HuH-7 (cell line): ENCODE results near the gene SLIT2.

Source experiments
- DNase-seq: peaks from one replicate; pipeline ENCODE4 v3.0.0; 2011; ENCODE audit warnings: low spot score

SLIT2 gene

DNA sequence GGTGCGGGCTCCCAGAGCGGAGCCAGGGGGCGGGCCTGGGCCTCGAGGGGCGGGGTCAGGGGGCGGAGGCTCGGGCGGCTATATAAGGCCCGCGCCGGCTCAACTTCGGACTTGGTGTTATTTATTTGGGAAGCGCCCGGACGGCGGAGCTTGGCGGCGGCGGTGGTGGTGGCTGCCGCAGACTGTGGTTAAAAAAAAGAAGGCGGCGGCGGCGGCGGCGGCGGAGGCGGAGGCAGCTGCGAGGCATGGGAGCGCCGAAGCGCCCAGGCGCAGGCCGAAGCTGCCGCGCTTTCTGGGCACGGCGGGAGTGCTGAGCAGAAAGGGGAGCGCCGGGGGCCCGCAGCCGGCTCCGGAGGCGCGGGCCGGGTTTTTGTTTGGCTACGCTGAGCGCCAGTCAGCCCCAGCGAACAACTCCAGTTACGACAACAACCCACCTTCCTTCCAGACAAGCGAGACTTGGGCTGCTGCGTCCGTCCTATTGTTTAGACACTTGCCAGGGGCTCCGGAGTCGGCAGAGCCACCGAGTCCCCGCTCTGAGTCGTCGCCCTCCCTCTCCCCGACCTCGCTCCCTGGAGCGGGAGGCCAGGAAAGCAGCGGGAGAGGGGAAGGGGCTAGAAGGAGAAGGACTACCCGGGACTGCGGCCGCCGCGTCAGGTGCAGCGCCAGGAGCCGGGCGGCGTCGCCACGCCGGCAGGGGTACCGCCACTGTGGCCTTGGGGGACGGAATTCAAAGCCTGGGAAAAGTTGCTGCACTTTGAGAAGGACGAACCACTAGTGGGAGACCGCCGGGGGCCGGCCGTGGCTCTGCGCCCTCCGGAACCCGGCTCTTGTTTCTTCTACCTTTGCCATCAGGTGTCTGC, at the start of gene SLIT2:
Gene SLIT2, plus strand, starts transcription at position 110 of the 860 bp plus-strand sequence. CDS start 1,911 bp downstream, outside the sequence.
- DNase-seq: peak; percentile 98

- no peak for DNase-seq
Measured at GRCh38 chr4:20203508-20203907, 48.2 kb upstream of the SLIT2 start.

DNA sequence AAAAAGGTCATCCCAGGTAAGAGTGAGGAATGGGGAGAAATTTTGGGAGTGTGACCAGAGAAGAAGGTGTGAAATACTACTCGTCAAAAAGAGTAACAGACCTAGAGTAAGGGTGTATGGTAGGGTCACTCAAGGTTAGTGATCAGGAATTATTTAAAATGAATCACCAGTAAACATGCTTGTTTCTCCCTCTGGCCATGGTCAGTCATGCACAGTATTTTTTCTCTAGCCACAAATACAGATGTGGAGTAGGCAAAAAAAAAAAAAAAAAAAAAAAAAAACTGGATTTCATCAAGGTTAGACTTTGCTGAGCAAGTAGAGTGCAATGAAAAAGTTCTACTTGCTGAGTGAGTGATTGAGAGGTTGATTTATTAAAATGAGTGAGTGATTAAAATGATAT, 34.2 kb upstream of the SLIT2 start:
- no peak for DNase-seq

GRCh38 chr4:20217951-20218350, 33.8 kb upstream of the SLIT2 start:
- DNase-seq: no peak

- DNase-seq: no peak
Measured at GRCh38 chr4:20219521-20219920, 32.2 kb upstream of the SLIT2 start.

- DNase-seq: no peak
Measured at GRCh38 chr4:20237894-20238537, 13.7 kb upstream of the SLIT2 start.

GRCh38 chr4:20248155-20248558, 3.5 kb upstream of the SLIT2 start:
- DNase-seq: no peak

DNA sequence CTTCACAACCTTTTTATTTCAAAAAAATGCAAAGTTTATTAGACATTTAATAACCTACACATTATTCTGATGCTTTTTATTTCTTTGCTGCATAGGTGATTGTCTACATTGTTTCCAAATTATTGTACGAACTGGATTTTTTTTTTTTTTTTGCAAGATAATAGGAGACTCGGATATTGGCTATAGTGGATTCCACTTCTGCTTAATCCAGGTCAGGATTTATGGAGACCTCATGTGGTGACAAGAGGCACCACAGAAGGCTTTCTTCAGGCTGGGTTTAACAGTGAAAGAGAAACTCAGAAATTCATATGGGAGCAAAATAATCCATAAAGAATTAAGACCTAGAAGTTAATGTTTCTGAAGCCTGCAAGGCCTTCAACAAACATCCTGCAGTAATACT, 2.4 kb upstream of the SLIT2 start:
- peak; percentile 73 for DNase-seq

DNA sequence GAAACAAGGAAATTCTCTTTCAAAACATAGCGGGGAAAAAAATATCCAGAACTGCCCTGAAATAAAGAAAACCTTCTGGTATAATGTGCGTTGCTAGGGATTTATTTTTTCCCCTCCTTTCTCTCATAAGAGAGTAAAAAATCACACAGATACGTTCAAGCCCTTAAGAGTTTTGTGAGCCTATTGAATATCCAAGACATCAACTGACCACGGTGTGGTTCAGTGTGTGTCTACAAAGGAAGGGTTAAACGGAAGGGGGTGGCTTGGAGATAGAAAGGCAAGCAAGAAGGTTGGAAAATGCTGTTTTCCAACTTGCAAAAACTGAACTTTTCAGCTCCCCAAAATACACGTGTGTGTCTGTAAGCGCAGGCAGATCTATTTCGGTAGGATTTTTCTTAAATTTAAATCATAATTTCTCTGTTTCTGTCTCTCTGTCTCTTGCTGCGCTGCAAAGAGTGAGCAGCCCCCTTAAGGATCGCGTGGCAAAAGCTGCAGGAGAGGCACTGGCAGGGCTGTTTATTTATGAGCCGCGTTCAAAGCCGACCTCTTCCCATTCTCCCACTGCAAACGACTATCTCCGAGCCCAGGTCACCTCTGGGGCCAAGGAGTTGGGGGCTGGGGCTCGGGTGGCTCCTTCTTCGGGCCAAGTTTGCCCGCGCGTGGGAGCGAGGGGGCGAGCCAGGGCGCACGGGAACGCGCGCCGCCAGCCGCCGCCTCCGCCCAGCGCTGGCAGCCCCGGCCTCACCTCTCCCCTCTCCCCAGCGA, 492 bp upstream of the SLIT2 start:
- no peak for DNase-seq

- DNase-seq: no peak
Measured at GRCh38 chr4:20252656-20253282, 1.1 kb downstream of the SLIT2 start.

DNA sequence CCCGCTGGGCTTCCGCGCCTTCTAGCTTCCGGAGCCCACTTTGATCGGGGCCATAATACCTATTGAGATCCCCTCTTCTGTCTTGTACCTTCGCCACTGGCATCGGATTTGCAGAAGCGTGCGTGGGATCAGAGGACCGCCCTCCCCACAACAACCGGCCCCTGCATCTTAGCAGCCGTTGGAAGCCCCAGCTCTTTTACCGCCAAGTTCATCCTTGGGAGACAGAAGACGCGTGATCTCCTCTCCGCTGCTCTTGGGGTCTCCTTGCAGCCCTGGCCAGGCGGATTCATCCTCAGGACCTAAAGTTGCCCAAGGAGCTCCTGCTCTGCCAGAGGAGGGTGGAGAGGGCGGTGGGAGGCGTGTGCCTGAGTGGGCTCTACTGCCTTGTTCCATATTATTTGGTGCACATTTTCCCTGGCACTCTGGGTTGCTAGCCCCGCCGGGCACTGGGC, 1.6 kb downstream of the SLIT2 start:
- no peak for DNase-seq

DNA sequence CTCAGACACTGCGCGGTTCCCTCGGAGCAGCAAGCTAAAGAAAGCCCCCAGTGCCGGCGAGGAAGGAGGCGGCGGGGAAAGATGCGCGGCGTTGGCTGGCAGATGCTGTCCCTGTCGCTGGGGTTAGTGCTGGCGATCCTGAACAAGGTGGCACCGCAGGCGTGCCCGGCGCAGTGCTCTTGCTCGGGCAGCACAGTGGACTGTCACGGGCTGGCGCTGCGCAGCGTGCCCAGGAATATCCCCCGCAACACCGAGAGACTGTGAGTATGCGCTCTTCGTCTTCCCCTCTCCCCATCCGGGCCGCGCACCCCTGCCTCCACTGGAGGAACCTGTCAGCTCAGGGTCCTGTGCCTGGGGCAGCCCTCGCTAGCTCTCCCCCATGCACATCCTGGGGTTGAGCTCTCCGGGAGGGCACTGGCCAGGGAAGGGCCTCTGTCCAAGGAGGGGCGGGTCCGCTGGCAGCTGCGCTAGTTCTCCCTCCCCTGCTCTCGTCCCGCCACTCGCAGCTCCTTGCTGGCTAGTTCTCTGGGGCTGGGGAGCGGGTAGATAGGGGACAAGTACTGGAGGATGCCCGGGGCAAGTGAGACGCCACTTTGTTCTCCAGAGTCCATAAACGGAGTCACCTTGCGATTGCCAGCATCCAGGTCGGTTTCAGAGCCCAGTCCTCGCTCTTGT, 2.2 kb downstream of the SLIT2 start:
- no peak for DNase-seq

- no peak for DNase-seq
Measured at GRCh38 chr4:20254511-20255250, 3.0 kb downstream of the SLIT2 start.

- DNase-seq: no peak
Measured at GRCh38 chr4:20255251-20255586, 3.5 kb downstream of the SLIT2 start.

- no peak for DNase-seq
Measured at GRCh38 chr4:20255823-20256222, 4.1 kb downstream of the SLIT2 start.

- DNase-seq: no peak
Measured at GRCh38 chr4:20256381-20256881, 4.7 kb downstream of the SLIT2 start.

GRCh38 chr4:20259707-20260106, 8.0 kb downstream of the SLIT2 start:
- no peak for DNase-seq

DNA sequence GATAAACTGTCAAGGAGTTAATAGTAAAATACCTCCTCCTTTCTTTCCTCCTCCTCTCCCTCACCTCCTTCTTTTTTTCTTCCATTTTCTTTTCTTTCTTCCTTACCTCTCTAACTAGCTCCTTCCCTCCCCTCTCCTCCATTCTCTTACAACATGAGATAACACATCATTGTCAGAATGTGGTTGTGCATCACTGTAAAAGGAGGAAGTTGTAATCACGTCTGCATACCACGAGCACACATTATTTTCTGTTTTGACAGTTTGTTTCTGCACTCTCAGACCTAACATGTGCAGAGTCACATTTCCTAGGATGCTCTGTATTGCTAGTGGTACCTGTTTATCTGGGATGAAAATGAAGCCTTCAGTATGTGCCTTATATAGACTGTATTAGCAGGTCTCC, 9.1 kb downstream of the SLIT2 start:
- no peak for DNase-seq

DNA sequence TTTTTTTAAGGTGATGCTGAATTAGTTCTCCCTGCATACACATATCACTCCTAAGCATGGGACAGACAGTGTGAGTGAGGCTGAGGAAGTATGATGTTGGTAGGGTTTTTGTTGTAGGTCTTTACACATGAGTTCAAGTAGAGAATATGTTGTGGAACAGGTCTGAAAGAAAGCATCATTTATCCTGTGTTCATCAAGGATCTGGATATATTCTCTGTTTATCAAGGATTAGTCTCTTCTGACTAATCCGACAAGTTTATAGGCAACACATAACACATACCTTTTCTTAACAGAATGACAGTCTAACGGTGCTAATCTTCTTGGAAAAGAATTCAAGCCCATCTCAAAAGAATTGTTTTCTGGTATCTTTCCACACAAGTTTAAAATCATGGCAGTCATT, 10.5 kb downstream of the SLIT2 start:
- no peak for DNase-seq

- DNase-seq: no peak
Measured at GRCh38 chr4:20264688-20265087, 13.0 kb downstream of the SLIT2 start.

DNA sequence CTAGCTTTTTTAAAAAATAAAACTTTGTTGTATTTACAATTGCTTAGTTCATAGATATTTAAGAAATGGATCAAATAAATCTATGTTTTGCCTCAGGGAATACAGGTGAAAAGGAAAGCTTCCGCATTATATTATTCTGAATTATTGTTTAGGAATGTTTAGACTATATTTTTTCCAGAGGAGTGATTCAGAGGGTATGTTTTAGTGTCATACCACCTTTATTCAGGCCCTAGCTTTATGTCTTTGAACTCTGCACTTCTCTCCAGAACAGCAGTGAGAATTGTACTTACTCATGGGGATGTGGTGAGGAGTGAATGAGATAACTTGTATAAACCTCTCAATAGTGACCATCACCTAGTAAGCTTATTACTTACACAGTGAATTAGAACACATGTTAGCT, 14.0 kb downstream of the SLIT2 start:
- DNase-seq: no peak
